Psoas muscle (tissue), 8 donors: ENCODE measurements around the gene RNF13. TPM values are rescaled to one million over a fixed set of nuclear protein-coding genes. Genes with fewer than 3 reads are reported as not detected.

ENCODE experiments used
- ATAC-seq, 4 donors: fragments of 200-7000 bp; cut with Tn5 transposase; one replicate each; pipeline ENCODE4 v1.9.1; 2020; ENCODE audit warnings: moderate library complexity in 3 of 4, mild to moderate bottlenecking in 2 of 4
- DNase-seq, 2 donors: peaks; one replicate each; pipeline ENCODE4 v3.0.0-alpha.2; 2020
- H3K27ac ChIP-seq: fragments of 200-600 bp; one replicate; pipeline ENCODE4 v1.8.0; 2022
- H3K27me3 ChIP-seq, 3 donors: fragments of 200-600 bp in 1 of 3; one replicate each; pipeline versions ENCODE4 v1.6.1 to v1.8.0; 2013 to 2022; ENCODE audit warnings: low read length in 2 of 3, mild to moderate bottlenecking in 2 of 3, moderate library complexity in 1 of 3; ENCODE audit not compliant: insufficient read depth in 3 of 3
- H3K36me3 ChIP-seq, 2 donors: fragments of 200-600 bp in 1 of 2; one replicate each; pipeline versions ENCODE4 v1.6.1 to v1.8.0; 2013 to 2022; ENCODE audit warnings: low read depth in 1 of 2, mild to moderate bottlenecking in 1 of 2, moderate library complexity in 1 of 2; ENCODE audit not compliant: insufficient read depth in 1 of 2
- H3K4me1 ChIP-seq: fragments of 200-600 bp; one replicate; pipeline ENCODE4 v1.8.0; 2022
- H3K4me3 ChIP-seq: fragments of 200-600 bp; one replicate; pipeline ENCODE4 v1.8.0; 2022; ENCODE audit warnings: mild to moderate bottlenecking
- H3K9me3 ChIP-seq: fragments of 200-600 bp; one replicate; pipeline ENCODE4 v1.8.0; 2022
- CTCF ChIP-seq: fragments of 200-600 bp; IDR thresholded peaks from one replicate; pipeline ENCODE4 v1.8.0; 2022; ENCODE audit warnings: antibody characterized with exemption
- WGBS, 3 donors: extraction: QIAGEN DNeasy Blood & Tissue Kit; methylation state at CpG; one replicate each; pipeline versions ENCODE4 v1.1.6 to v1.1.7; 2013; 5-methylcytosine and 5-hydroxymethylcytosine counted together
- intact Hi-C, 2 donors: fragments of 100-400 bp; cut with DNase I; formaldehyde crosslinking; loops; one replicate each; pipeline versions ENCODE4 v1.11.0 to v1.14.2; 2022
- polyA plus RNA-seq, 3 donors: library from polyadenylated mRNA; stranded (reverse); fragments of 200-250 nt; gene quantifications; one replicate each; pipeline ENCODE4 v1.2.3, GENCODE V29; 2013
- total RNA-seq, 4 donors: library from RNA; stranded (reverse); fragmentation: NEBNext Ultra II Directional in 2 of 4; extraction: Animal tissue kit (Norgen Biotek cat#: 25700) in 2 of 4; gene quantifications; one replicate each; pipeline versions ENCODE4 v1.2.1 to v1.2.4, GENCODE V29; 2021 to 2023
- donor health status: healthy with polysubstance abuse.
- donor health status: DM: no; HTN: no; CAD: no; lungs with moderate emphysema.
- donor health status: Bipolar disorder and iron deficiency.
- donor health status: healthy.
- donor health status: DM: yes; HTN: yes; CAD: no.
- donor health status: DM: no; HTN: no; CAD: no.
- donor health status: DM: no; HTN: no; CAD: no.
- donor health status: DM: yes; HTN: yes; CAD: no.

The RNF13 gene
- total and polyA plus RNA-seq, 7 donors: 21.7 to 51.0 (median 41.6) TPM

- H3K4me1 ChIP-seq: peaks cover 8% of the 10 kb centered on the region
- H3K27me3 ChIP-seq: no peaks in the 10 kb centered on the region
- TF ChIP-seq CTCF: no peak
- intact Hi-C loops: no loop called here
- DNase-seq (no peak), ATAC-seq (no peak)
- WGBS, 3 donors: 97 to 99% (median 99%) methylated on average over 2 of the region's 2 CpGs
- peaks cover 4% of the 10 kb centered on the region for H3K9me3 ChIP-seq
- H3K36me3 ChIP-seq: peaks cover 0 to 12% of the 10 kb centered on the region in 2 donors
- H3K27ac ChIP-seq: no peak overlapping the region
- H3K4me3 ChIP-seq: no peak overlapping the region
These were observed 136.2 kb downstream of the RNF13 start for GRCh38 chr3:149949181-149949580.

GRCh38 chr3:149954812-149955211 lies 141.8 kb downstream of the RNF13 start:
- no peaks in the 10 kb centered on the region for H3K9me3 ChIP-seq
- TF ChIP-seq CTCF: no peak
- no peaks in the 10 kb centered on the region for H3K27me3 ChIP-seq
- intact Hi-C loops: loop anchor here in 1 of 2 donors (5.0 kb wide), 1 partner anchor 78 kb away; no protein-coding TSS in a partner anchor
- ATAC-seq (no peak), DNase-seq (no peak)
- H3K36me3 ChIP-seq: peaks cover 0 to 11% of the 10 kb centered on the region in 2 donors
- H3K4me3 ChIP-seq: no peak overlapping the region
- no peak overlapping the region for H3K27ac ChIP-seq
- 45 to 59% (median 55%) methylated on average over 1 of the region's 1 CpG for WGBS, 3 donors
- peaks cover 18% of the 10 kb centered on the region for H3K4me1 ChIP-seq

- intact Hi-C loops: loop anchor here in 1 of 2 donors (5.0 kb wide), 1 partner anchor 78 kb away; no protein-coding TSS in a partner anchor
- no peak for DNase-seq
These were observed 142.4 kb downstream of the RNF13 start for GRCh38 chr3:149955449-149955848.

GRCh38 chr3:149957361-149958125 lies 144.5 kb downstream of the RNF13 start:
- H3K4me1 ChIP-seq: peaks cover 21% of the 10 kb centered on the region
- ATAC-seq (no peak), DNase-seq (no peak)
- peak overlapping the region; percentile 39 for H3K27ac ChIP-seq
- H3K27me3 ChIP-seq: no peaks in the 10 kb centered on the region
- H3K9me3 ChIP-seq: no peaks in the 10 kb centered on the region
- H3K4me3 ChIP-seq: no peak overlapping the region
- WGBS, 3 donors: 94 to 96% (median 95%) methylated on average over 3 of the region's 3 CpGs
- no peak for TF ChIP-seq CTCF
- intact Hi-C loops: loop anchor here in 1 of 2 donors (5.0 kb wide), 1 partner anchor 80 kb away; no protein-coding TSS in a partner anchor
- H3K36me3 ChIP-seq: peaks cover 0 to 17% of the 10 kb centered on the region in 2 donors

More at GRCh38 chr3:149955449-149955848, 142.4 kb downstream of the RNF13 start:
- Histone ChIP-seq H3K27ac (no peak overlapping the region), H3K27me3 (no peaks in the 10 kb centered on the region), H3K9me3 (no peaks in the 10 kb centered on the region), H3K4me3 (no peak overlapping the region), H3K36me3 (peaks cover 0 to 16% of the 10 kb centered on the region in 2 donors), H3K4me1 (peaks cover 18% of the 10 kb centered on the region)
- ATAC-seq: no peak
- TF ChIP-seq CTCF: no peak
- WGBS, 3 donors: 72 to 83% (median 78%) methylated on average over 2 of the region's 2 CpGs
